Stimulated activated CD4-positive, alpha-beta T cell treated with anti-CD3 and anti-CD28 coated beads, Interleukin-2, amount 100 ng/mL, for 24 hours (primary cell): ENCODE measurements around the gene MEAK7.

Experiments
- DNase-seq, 2 donors: peaks; one replicate each; pipeline ENCODE4 v3.0.0-alpha.2; 2020

MEAK7 gene

DNA sequence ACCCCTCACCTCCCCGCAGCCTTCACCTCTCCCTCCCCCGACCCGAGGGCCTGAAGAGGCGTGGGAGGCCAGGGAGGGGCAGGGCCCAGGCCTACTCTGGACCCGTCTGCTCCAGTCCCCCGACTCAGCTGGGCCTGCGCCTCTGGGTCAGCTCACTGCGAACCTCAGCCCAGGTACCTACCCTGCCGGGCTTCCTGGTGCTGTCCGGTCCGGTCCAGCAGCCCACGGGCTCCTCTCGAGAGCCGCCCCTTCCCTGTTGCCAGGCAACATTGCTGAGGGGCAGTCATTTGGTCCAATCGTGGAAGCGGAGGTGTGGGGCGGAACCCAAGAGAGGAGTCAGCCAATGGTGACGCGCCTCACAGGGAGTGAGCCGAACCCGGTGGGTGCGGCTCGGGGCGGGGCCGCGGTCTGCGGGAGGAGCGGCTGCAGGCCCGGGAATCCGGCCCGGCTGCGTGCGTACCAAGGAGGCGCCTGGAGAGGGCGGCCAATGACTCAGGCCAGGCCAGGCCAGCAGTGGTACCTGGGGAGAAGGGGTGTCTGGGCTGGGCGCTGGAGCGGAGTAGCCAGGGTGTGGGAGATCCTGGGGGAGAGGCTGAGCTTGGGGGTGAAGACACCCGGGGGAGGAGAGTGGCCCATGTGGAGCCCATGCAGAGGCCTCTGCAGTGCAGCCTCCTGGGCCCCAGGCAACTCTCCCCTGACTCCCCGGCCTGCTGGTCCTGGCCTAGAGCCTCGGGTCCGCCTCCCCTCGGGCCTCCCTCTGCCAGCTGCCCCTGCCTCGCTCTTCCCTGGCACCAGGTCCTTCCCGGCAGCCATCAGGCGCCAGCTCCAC lies at the start of gene MEAK7:
TSS of gene MEAK7 (minus strand) at position 240 of the 829 bp plus-strand sequence. CDS start 6,573 bp downstream, outside the sequence.
- DNase-seq, result peak; percentile 98 to 99

- peak; percentile 37 to 44 for DNase-seq
Measured at GRCh38 chr16:84553873-84554399, 49.5 kb upstream of the MEAK7 start.

- no peak for DNase-seq
Measured at GRCh38 chr16:84552135-84552534, 47.7 kb upstream of the MEAK7 start.

DNA sequence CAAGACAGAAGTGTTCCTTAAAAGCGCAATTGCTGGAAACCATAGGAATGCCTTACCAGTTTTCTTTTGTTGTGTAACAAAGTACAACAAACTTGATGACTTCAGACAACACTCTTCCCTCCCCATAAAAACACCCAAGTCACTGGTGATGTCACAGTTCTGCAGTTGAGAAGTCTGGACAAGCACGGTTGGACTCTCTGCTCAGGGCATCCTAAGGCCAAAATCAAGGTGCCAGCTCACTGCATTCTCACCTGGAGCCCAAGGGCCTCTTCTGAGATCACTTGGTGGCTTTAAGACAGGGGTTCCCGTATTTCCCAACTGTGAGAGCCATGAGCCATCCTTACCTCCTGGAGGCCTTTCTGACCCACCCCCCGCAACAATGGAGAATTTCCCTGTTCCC lies 45.6 kb upstream of the MEAK7 start:
- no peak for DNase-seq

- peak; percentile 50 to 63 for DNase-seq
Measured at GRCh38 chr16:84548971-84549844, 44.7 kb upstream of the MEAK7 start.

GRCh38 chr16:84548508-84548907 lies 44.0 kb upstream of the MEAK7 start:
- DNase-seq, result no peak

DNA sequence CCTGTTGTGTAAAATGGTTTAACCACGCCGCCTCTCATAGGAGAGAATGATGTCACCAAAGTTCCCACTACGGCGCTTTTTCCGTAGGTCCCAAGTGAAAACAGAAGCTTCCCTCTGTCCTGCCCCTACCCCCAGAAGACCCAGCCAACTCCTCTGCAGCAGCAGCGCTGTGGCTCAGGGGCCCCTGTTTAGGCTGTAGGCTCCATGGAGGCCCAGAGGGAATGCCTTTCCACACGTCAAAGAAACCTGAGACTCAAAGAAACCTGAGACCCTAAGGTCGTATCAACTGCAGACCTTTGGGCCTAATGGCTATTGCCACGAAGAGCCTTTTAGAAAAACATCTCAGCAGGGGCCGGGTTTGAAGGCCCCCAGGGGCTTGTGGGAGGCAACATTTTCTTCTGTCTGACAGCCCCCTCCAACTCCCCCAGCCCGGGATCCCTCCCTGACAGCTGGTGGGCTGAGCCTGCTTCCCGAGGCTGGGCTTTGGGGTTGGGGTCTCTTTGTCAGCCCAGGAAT lies 43.1 kb upstream of the MEAK7 start:
- DNase-seq, result peak in 1 of 2 donors; percentile 62

DNA sequence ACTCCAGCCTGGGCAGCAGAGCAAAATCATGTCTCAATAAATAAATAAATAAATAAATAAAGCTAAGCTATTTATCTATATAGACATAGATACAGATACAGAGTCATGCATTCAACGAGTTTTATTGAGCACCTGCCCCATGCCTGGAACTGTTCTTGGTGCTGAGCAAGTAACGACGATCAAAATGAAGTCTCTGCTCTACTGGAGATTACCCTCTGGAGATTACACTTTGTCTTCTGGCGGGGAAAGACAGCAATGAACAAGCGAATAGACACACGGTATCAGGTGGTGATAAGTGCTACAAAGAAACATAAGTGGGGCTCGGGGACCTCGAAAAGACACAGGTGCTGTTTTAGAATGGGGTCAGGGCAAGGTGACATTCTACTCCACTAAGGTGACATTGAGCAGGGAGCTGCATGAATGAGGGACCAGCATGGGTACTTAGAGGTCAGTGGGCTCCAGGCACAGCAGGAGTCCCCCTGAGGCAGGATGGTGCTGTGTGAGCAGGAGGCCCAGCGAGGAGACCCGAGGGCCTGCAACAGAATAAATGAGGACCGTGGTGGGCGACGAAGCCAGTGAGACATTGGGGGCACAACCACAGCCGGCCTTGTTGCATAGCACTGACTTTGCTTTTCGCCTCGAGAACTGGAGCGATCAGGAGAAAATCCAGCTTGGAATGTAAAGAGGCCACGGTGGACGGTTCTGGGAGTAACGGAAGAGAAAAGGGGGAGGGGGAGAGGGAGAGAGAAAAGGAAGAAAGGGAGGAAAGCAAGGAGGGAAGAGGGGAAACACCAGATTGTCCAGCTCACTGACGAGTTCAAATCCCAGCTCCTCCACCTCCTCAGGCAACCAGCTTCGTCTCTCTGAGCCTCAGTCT lies 42.4 kb upstream of the MEAK7 start:
- DNase-seq, result no peak

DNA sequence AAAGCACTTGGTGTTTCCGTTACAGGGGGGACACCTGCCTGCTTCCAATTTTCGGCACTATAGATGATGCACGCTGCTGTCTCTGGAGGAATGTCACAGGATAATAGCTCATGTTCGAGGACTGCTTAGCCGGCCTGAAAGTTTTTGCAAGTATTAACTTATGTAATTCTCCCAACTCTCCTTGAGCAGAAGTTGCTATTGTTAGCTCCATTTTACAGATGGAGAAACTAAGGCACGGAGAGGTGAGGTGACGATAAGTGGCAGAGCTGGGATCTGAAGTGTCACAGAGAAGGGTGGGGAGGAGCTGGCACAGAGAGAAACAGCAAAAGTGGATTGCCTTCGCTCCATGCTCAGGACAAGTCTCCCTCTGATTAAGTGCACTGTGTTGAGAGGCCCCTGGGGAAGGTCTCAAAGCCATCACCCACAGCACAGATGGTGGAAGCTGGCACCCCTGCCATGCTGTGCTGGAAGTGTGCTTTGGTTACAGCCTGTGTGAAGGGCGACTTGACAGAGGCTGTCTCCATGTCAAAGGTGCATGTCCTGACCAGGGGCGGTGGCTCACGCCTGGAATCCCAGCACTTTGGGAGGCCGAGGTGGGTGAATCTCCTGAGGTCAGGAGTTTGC lies 40.8 kb upstream of the MEAK7 start:
- DNase-seq, result no peak

DNA sequence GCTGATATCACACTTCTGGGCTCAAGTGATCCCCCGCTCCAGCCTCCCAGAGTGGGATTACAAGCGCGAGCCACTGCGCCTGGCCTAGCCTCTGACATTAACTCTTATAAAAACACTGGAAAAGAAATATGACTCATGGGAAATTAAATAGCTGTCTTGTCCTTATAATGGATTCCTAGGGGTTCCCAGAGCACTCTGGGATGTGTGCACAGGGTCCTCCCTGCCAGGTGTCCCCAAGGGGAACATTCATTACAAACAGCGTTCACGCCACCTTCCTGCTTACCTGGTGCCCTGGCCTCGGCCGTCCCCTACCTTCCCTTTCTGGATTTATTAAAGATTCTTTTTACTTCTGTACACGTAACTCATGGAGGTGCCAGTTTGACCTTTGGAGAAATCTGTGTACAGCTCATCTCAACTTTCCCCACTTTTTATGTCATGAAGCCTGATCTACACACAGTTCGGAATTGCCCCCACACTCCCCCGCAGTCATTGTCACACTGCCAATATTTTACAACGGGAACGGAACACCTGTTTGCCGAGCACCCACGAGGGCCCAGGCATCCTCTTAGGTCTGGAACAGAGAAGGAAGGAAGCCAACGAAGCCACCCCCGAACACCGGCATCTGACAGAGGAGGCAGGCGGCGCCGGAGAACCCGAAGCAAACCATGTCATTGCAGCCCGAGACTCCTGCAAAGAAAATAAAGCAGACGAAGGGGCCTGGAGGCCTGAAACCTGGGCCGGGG lies 39.7 kb upstream of the MEAK7 start:
- peak; percentile 39 to 57 for DNase-seq

GRCh38 chr16:84543253-84543652 lies 38.8 kb upstream of the MEAK7 start:
- no peak for DNase-seq

DNA sequence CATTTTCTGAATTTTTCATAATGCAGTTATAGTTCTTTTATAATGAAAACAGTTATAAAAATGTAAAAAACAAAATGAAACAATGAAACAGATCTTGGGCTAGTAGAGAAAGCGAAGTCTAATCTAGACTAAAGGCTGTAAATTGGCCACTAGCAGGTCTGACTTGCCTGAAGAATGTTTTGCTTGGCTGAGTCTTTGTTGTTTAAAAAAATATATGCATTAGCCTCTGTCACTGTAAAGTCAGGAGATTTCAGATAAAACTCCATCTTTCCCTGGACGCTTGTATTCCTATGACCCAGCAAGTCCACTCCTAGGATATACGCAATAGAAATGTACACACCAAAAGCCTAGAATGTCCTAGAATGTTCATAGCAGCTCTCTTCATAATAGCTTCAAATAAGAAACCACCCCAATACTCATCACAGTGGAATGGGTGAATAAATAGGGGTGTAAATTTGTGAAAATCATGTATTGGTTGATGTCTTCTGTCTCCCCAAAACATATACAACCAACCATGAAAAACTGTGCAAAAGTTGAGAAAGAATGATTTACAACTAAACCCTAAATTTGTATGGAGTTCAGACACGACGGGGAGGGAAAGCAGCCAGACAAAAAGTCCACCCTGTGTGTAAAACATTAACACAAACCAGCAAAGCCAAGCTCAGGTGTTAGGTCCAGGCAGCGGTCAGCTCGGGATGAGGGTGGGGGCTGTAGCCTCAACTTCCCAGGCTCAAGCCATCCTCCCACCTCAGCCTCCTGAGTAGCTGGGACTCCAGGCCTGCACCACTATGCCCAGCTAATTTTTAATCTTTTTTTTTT lies 37.7 kb upstream of the MEAK7 start:
- DNase-seq, result no peak

GRCh38 chr16:84540194-84540593 lies 35.7 kb upstream of the MEAK7 start:
- DNase-seq, result no peak

DNA sequence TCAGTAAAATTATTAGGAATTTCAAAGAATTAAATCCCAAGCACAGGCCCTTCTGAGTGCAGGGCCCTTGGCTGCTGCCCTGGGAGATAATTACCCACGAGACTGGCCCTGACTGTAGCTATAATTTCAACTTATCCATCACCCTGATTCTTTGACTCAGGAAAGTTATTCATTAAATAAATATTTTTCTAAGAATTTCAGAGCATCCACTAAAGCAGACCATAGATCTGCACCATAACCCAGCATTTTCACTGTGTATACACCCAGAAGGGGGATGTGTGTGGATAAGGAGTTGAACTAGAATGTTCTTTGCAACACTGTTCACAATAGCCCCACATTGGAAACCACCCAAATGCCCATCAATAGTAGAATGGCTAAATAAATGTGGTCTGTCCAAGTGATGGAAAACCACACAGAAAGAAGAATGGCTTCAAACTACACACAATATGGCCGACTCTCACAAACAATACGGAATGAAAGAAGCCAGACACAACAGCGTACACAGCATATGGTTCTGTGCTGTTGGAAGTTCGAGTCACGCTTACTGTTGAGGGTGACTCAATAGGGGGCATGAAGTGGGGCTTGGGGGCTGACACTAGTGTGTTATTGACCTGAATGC lies 33.9 kb upstream of the MEAK7 start:
- DNase-seq, result no peak

GRCh38 chr16:84537491-84538151 lies 33.2 kb upstream of the MEAK7 start:
- DNase-seq, result no peak

- no peak for DNase-seq
Measured at GRCh38 chr16:84535851-84536250, 31.4 kb upstream of the MEAK7 start.

GRCh38 chr16:84535408-84535807 lies 30.9 kb upstream of the MEAK7 start:
- no peak for DNase-seq

- DNase-seq, result no peak
Measured at GRCh38 chr16:84534815-84535214, 30.4 kb upstream of the MEAK7 start.

- no peak for DNase-seq
Measured at GRCh38 chr16:84532855-84533486, 28.5 kb upstream of the MEAK7 start.
